Lower leg skin (tissue), 3 donors: Measurements from ENCODE around the gene TSPAN7.

Experiments used
- CTCF ChIP-seq, 3 donors: fragments of 450-650 bp; IDR thresholded peaks; one replicate each; pipeline ENCODE4 v1.5.1; 2016; ENCODE audit warnings: antibody characterized with exemption in 3 of 3, mild to moderate bottlenecking in 3 of 3, moderate library complexity in 2 of 3
- POLR2A ChIP-seq, 2 donors: fragments of 450-650 bp; IDR thresholded peaks; one replicate each; pipeline ENCODE4 v1.6.1; 2016 to 2017; ENCODE audit warnings: antibody characterized with exemption in 2 of 2, mild to moderate bottlenecking in 1 of 2, moderate library complexity in 1 of 2

- TF ChIP-seq POLR2A (IDR thresholded peaks at IDR 0.05): no peak
- TF ChIP-seq CTCF (IDR thresholded peaks at IDR 0.05): no peak
These were observed 100.2 kb downstream of the TSPAN7 start for GRCh38 chrX:38661561-38661960.
